Smooth muscle cell (in vitro differentiated cells): ENCODE results near the gene SAMD11. TPM values are rescaled to one million over a fixed set of nuclear protein-coding genes. Genes with fewer than 3 reads are reported as not detected.

Experiments used
- DNase-seq: peaks from one replicate; lab custom pipeline; 2025; ENCODE audit not compliant: unreplicated experiment; lab: John Stamatoyannopoulos, UW
- H2AFZ ChIP-seq: fragments of 200-600 bp; sonication (generic); 2 replicates; pipeline ENCODE4 v1.6.0; 2016; ENCODE audit warnings: antibody characterized with exemption, low read depth, mild to moderate bottlenecking
- H3F3A ChIP-seq: fragments of 200-600 bp; sonication (generic); 2 replicates; pipeline ENCODE4 v1.6.0; 2017; ENCODE audit warnings: antibody characterized with exemption, low read depth
- H3K27ac ChIP-seq: fragments of 200-600 bp; sonication (generic); 2 replicates; pipeline ENCODE4 v1.5.1; 2016; ENCODE audit warnings: low read depth, mild to moderate bottlenecking
- H3K27me3 ChIP-seq: fragments of 200-600 bp; sonication (generic); 2 replicates; pipeline ENCODE4 v1.6.1; 2016; ENCODE audit warnings: low read depth, mild to moderate bottlenecking
- H3K36me3 ChIP-seq: fragments of 200-600 bp; sonication (generic); 2 replicates; pipeline ENCODE4 v1.5.1; 2016; ENCODE audit warnings: low read depth
- H3K4me1 ChIP-seq: fragments of 200-600 bp; sonication (generic); 2 replicates; pipeline ENCODE4 v1.5.1; 2016; ENCODE audit warnings: low read depth
- H3K4me2 ChIP-seq: fragments of 200-600 bp; sonication (generic); 2 replicates; pipeline ENCODE4 v1.6.0; 2016; ENCODE audit warnings: mild to moderate bottlenecking
- H3K4me3 ChIP-seq: fragments of 200-600 bp; sonication (generic); 2 replicates; pipeline ENCODE4 v1.5.1; 2016; ENCODE audit warnings: mild to moderate bottlenecking
- H3K79me2 ChIP-seq: fragments of 200-600 bp; sonication (generic); 2 replicates; pipeline ENCODE4 v1.6.0; 2016; ENCODE audit warnings: low read depth, mild to moderate bottlenecking
- H3K9ac ChIP-seq: fragments of 200-600 bp; sonication (generic); 2 replicates; pipeline ENCODE4 v1.6.0; 2016; ENCODE audit warnings: low read depth
- H3K9me3 ChIP-seq: fragments of 200-600 bp; sonication (generic); replicated peaks from 2 replicates; pipeline ENCODE4 v1.5.1; 2016; ENCODE audit warnings: low read depth
- H4K20me1 ChIP-seq: fragments of 200-600 bp; sonication (generic); 2 replicates; pipeline ENCODE4 v1.6.0; 2016; ENCODE audit warnings: low read depth
- WGBS: methylation state at CpG from one replicate; pipeline ENCODE4 v1.1.7; 2016; ENCODE audit warnings: low lambda C conversion rate; 5-methylcytosine and 5-hydroxymethylcytosine counted together
- polyA plus RNA-seq: library from polyadenylated mRNA; unstranded; fragments of >200 nt; fragmentation: Nextera tagmentation; extraction: Ambion mirVana; gene quantifications from 2 replicates; pipeline ENCODE4 v1.2.1, GENCODE V29; 2016
- total RNA-seq: library from RNA; depleted of rRNA; stranded (reverse); fragments of >200 nt; gene quantifications from 2 replicates; pipeline ENCODE4 v1.2.3, GENCODE V29; 2014
- TF ChIP-seq, protein P1 (sequence below): fragments of 200-600 bp; sonication (generic); IDR thresholded peaks from 2 replicates; pipeline ENCODE4 v1.5.1; 2017; ENCODE audit warnings: borderline replicate concordance, mild to moderate bottlenecking, antibody characterized with exemption; ENCODE audit not compliant: insufficient read depth, poor library complexity, severe bottlenecking

The SAMD11 gene
- total and polyA plus RNA-seq, 2 experiments from 2014 or later: 18.0 to 21.1 TPM

DNA sequence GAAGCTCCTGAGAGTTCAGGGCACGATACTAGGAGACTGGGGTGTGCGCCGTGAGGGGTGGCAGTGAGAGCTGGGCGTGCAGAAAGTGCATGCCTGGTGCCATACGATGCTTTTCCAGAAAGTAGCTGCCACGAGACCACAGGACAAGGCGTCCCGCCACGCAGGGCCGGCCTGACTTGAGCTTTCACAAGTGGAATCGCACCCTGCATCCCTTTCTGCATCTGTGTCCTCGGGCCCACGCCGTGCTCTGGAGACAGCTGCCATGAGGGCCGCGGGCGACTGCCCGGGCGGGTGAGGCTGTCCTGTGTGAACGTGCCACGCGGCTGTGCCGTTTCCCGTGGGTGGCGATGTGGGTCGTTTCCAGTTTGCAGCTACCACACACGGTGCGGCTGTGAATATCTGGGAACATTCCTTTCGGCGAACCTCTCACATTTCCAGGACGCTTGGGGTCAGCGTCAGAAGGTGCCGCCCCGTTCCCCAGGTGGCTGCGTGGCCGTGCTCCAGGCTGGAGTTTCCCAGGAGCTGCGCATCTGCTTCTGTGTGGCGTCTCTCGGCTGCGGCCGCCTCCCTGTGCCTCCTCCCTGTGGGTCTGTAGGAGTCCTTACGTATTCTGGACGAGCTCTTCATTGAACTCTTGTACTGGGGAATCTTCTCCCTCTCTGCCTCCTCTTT is 59.2 kb downstream of the SAMD11 start:
- Histone ChIP-seq H3K4me2 (no peak overlapping the region), H3K27ac (no peak overlapping the region), H3K9me3 (no peaks in the 10 kb centered on the region), H3F3A (no peaks in the 10 kb centered on the region), H3K79me2 (no peaks in the 10 kb centered on the region), H3K9ac (no peak overlapping the region), H3K4me1 (no peaks in the 10 kb centered on the region), H3K36me3 (no peaks in the 10 kb centered on the region), H3K27me3 (peaks cover 15% of the 10 kb centered on the region), H3K4me3 (no peak overlapping the region), H2AFZ (no peak overlapping the region), H4K20me1 (no peaks in the 10 kb centered on the region)
- TF ChIP-seq, protein P1, sequence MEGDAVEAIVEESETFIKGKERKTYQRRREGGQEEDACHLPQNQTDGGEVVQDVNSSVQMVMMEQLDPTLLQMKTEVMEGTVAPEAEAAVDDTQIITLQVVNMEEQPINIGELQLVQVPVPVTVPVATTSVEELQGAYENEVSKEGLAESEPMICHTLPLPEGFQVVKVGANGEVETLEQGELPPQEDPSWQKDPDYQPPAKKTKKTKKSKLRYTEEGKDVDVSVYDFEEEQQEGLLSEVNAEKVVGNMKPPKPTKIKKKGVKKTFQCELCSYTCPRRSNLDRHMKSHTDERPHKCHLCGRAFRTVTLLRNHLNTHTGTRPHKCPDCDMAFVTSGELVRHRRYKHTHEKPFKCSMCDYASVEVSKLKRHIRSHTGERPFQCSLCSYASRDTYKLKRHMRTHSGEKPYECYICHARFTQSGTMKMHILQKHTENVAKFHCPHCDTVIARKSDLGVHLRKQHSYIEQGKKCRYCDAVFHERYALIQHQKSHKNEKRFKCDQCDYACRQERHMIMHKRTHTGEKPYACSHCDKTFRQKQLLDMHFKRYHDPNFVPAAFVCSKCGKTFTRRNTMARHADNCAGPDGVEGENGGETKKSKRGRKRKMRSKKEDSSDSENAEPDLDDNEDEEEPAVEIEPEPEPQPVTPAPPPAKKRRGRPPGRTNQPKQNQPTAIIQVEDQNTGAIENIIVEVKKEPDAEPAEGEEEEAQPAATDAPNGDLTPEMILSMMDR: no peak
- 88% methylated on average over 41 of the region's 43 CpGs for WGBS
- no peak for DNase-seq

GRCh38 chr1:983798-984475 is 60.2 kb downstream of the SAMD11 start:
- 39% methylated on average over 14 of the region's 29 CpGs for WGBS
- H2AFZ ChIP-seq: no peak overlapping the region
- peak; percentile 40 for DNase-seq

GRCh38 chr1:984476-984814 is 60.7 kb downstream of the SAMD11 start:
- no peak for DNase-seq
- Histone ChIP-seq H2AFZ (no peak overlapping the region), H3K9me3 (no peaks in the 10 kb centered on the region), H3K79me2 (no peaks in the 10 kb centered on the region), H4K20me1 (no peaks in the 10 kb centered on the region), H3K36me3 (no peaks in the 10 kb centered on the region), H3K9ac (no peak overlapping the region), H3K27me3 (peaks cover 15% of the 10 kb centered on the region), H3F3A (no peaks in the 10 kb centered on the region), H3K4me3 (peak overlapping the region; percentile 47), H3K4me2 (peak overlapping the region; percentile 90), H3K4me1 (no peaks in the 10 kb centered on the region), H3K27ac (no peak overlapping the region)
- TF ChIP-seq, protein P1: no peak
- WGBS: 64% methylated on average over 12 of the region's 12 CpGs

More at GRCh38 chr1:983798-984475, 60.2 kb downstream of the SAMD11 start:
- Histone ChIP-seq H3K9ac (no peak overlapping the region), H3K4me2 (peak overlapping the region; percentile 90), H4K20me1 (no peaks in the 10 kb centered on the region), H3K27ac (no peak overlapping the region), H3F3A (no peaks in the 10 kb centered on the region), H3K4me1 (no peaks in the 10 kb centered on the region), H3K79me2 (no peaks in the 10 kb centered on the region), H3K9me3 (no peaks in the 10 kb centered on the region), H3K36me3 (no peaks in the 10 kb centered on the region), H3K27me3 (peaks cover 15% of the 10 kb centered on the region), H3K4me3 (peak overlapping the region; percentile 47)
- TF ChIP-seq, protein P1: peak; percentile 90
